ENCODE results near the gene FSCN2.

DNA sequence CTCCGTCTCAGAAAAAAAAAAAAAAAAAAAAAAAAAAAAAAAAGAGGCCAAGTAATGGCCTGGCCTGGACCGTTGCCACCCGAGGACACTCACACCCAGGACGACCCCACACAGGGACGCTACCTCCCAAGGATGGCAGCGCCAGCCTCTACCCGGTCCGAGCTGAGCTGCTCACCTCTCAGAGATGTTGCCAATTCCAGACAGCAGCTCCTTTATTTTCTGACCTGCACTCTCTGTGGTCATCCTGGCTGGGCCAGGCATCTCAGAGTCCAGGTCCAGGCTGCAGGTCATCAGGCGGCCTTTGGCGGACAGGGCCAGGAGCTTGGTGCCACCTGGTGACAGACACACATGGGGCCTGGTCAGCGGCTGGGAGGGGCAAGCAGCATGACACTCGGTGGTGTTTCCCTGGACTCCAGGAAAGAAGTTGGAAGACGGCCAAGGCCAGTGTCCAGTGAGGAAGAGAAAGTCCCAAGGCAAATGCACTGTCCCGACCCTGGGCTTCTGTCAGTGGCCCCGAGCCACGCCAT lies 20.9 kb downstream of the FSCN2 start:
- TF ChIP-seq EZH2 (IDR thresholded peaks at IDR 0.05; ENCODE audit: low read depth), result no peak
- TF ChIP-seq, protein P1, sequence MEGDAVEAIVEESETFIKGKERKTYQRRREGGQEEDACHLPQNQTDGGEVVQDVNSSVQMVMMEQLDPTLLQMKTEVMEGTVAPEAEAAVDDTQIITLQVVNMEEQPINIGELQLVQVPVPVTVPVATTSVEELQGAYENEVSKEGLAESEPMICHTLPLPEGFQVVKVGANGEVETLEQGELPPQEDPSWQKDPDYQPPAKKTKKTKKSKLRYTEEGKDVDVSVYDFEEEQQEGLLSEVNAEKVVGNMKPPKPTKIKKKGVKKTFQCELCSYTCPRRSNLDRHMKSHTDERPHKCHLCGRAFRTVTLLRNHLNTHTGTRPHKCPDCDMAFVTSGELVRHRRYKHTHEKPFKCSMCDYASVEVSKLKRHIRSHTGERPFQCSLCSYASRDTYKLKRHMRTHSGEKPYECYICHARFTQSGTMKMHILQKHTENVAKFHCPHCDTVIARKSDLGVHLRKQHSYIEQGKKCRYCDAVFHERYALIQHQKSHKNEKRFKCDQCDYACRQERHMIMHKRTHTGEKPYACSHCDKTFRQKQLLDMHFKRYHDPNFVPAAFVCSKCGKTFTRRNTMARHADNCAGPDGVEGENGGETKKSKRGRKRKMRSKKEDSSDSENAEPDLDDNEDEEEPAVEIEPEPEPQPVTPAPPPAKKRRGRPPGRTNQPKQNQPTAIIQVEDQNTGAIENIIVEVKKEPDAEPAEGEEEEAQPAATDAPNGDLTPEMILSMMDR (conservative IDR thresholded peaks at IDR 0.05), result no peak
